GM12878 (cell line): ENCODE measurements around the gene PLXNB2. TPM values are rescaled to one million over a fixed set of nuclear protein-coding genes. Genes with fewer than 3 reads are reported as not detected.

ENCODE experiments used
- BHLHE40 ChIP-seq, 2 experiments: fragments of 450-650 bp in 1 of 2; IDR thresholded peaks; 2 replicates each; pipeline ENCODE4 v1.6.1; 2011 to 2017; ENCODE audit warnings: low read depth in 2 of 2, borderline replicate concordance in 1 of 2, improper control_type of control experiment in 1 of 2, low read length in 1 of 2, mild to moderate bottlenecking in 1 of 2
- BMI1 ChIP-seq: fragments of 450-650 bp; IDR thresholded peaks from 2 replicates; pipeline ENCODE4 v1.6.1; 2016; ENCODE audit warnings: mild to moderate bottlenecking, moderate library complexity, borderline replicate concordance
- CHD4 ChIP-seq: fragments of 200-600 bp; sonication (generic); IDR thresholded peaks from 2 replicates; pipeline ENCODE4 v1.6.1; 2016; ENCODE audit warnings: mild to moderate bottlenecking
- CTCF ChIP-seq, 3 experiments: IDR thresholded peaks in 2 of 3; conservative IDR thresholded peaks in 1 of 3; 2 replicates each; pipeline ENCODE4 v1.5.1; 2011; ENCODE audit warnings: low read depth in 3 of 3, low read length in 3 of 3, mild to moderate bottlenecking in 3 of 3, control low read depth in 2 of 3, moderate library complexity in 2 of 3, inconsistent platforms in 1 of 3, mixed read lengths in 1 of 3; ENCODE audit not compliant: control insufficient read depth in 2 of 3, insufficient read depth in 1 of 3; ENCODE audit errors: extremely low read depth in 1 of 3
- DPF2 ChIP-seq: fragments of 450-650 bp; IDR thresholded peaks from 2 replicates; pipeline ENCODE4 v1.6.1; 2017; ENCODE audit warnings: mild to moderate bottlenecking
- EGR1 ChIP-seq, 2 experiments: IDR thresholded peaks; 1 replicate in 1 of 2; 2 replicates in 1 of 2; pipeline ENCODE4 v1.6.1; 2011 to 2012; ENCODE audit warnings: low read depth in 2 of 2, low read length in 2 of 2, borderline replicate concordance in 1 of 2, mild to moderate bottlenecking in 1 of 2, moderate library complexity in 1 of 2
- EZH2 ChIP-seq: IDR thresholded peaks from 2 replicates; pipeline ENCODE4 v1.6.1; 2012; ENCODE audit warnings: low read depth, mild to moderate bottlenecking, control low read depth, inconsistent platforms, low read length, borderline replicate concordance; ENCODE audit not compliant: control insufficient read depth
- FOS ChIP-seq: IDR thresholded peaks from 3 replicates; pipeline ENCODE4 v1.6.1; 2011; ENCODE audit warnings: borderline replicate concordance; ENCODE audit not compliant: insufficient read length; ENCODE audit errors: extremely low read depth
- GATAD2B ChIP-seq: fragments of 450-650 bp; conservative IDR thresholded peaks from 2 replicates; pipeline ENCODE4 v1.6.1; 2017; ENCODE audit warnings: low read depth, mild to moderate bottlenecking, moderate library complexity
- MEF2A ChIP-seq: IDR thresholded peaks from 2 replicates; pipeline ENCODE4 v1.6.1; 2011; ENCODE audit warnings: low read depth, mild to moderate bottlenecking, low read length, moderate library complexity; ENCODE audit not compliant: insufficient read depth
- MXI1 ChIP-seq: fragments of 150-350 bp; IDR thresholded peaks from 2 replicates; pipeline ENCODE4 v1.6.1; 2011; ENCODE audit warnings: low read depth, mild to moderate bottlenecking, inconsistent platforms, low read length, improper control_type of control experiment
- NFYA ChIP-seq: IDR thresholded peaks from 2 replicates; pipeline ENCODE4 v1.6.1; 2011; ENCODE audit warnings: low read depth, mild to moderate bottlenecking, low read length, improper control_type of control experiment, borderline replicate concordance
- NFYB ChIP-seq: IDR thresholded peaks from 2 replicates; pipeline ENCODE4 v1.6.1; 2011; ENCODE audit warnings: low read depth, mild to moderate bottlenecking, low read length, improper control_type of control experiment, moderate library complexity; ENCODE audit not compliant: insufficient read depth
- NKRF ChIP-seq: fragments of 450-650 bp; conservative IDR thresholded peaks from 2 replicates; pipeline ENCODE4 v1.6.1; 2017; ENCODE audit warnings: mild to moderate bottlenecking, moderate library complexity
- NR2F1 ChIP-seq: fragments of 450-650 bp; conservative IDR thresholded peaks from 2 replicates; pipeline ENCODE4 v1.6.1; 2017; ENCODE audit warnings: mild to moderate bottlenecking
- RAD21 ChIP-seq: IDR thresholded peaks from 2 replicates; pipeline ENCODE4 v1.6.1; 2011; ENCODE audit warnings: mild to moderate bottlenecking, low read depth, low read length, moderate library complexity; ENCODE audit not compliant: insufficient read depth
- RUNX3 ChIP-seq: IDR thresholded peaks from 2 replicates; pipeline ENCODE4 v1.6.1; 2012; ENCODE audit warnings: low read length, inconsistent platforms
- SMARCA5 ChIP-seq: fragments of 450-650 bp; IDR thresholded peaks from 2 replicates; pipeline ENCODE4 v1.6.1; 2017; ENCODE audit warnings: mild to moderate bottlenecking
- SMC3 ChIP-seq: IDR thresholded peaks from 2 replicates; pipeline ENCODE4 v1.6.1; 2011; ENCODE audit warnings: low read length, improper control_type of control experiment, borderline replicate concordance
- YBX1 ChIP-seq: fragments of 450-650 bp; IDR thresholded peaks from 2 replicates; pipeline ENCODE4 v1.6.1; 2016; ENCODE audit warnings: antibody characterized with exemption
- YY1 ChIP-seq: IDR thresholded peaks from 2 replicates; pipeline ENCODE4 v1.6.1; 2011; ENCODE audit warnings: low read depth, mild to moderate bottlenecking, low read length
- ZSCAN29 ChIP-seq: fragments of 450-650 bp; IDR thresholded peaks from 2 replicates; pipeline ENCODE4 v1.6.1; 2017; ENCODE audit warnings: mild to moderate bottlenecking, moderate library complexity
- polyA plus RNA-seq, 11 experiments: library from polyadenylated mRNA; depleted of rRNA in 4 of 11; unstranded in 6 of 11; stranded (reverse) in 5 of 11; fragments of >200 nt; fragmentation: Nextera tagmentation in 4 of 11; fragmentation: Illumina TruSeq in 1 of 11; extraction: Ambion mirVana in 4 of 11; extraction: Trizol in 1 of 11; gene quantifications; 1 replicate in 1 of 11; 2 replicates in 10 of 11; pipeline versions ENCODE4 v1.2.1 to v1.2.3, GENCODE V29; 2011 to 2016; ENCODE audit warnings: inconsistent platforms in 2 of 11, missing spikeins in 2 of 11, low read depth in 1 of 11
- total RNA-seq, 4 experiments: library from RNA; depleted of rRNA in 3 of 4; stranded (reverse); fragments of >200 nt in 3 of 4; fragmentation: Illumina TruSeq in 1 of 4; extraction: Trizol in 1 of 4; gene quantifications; 2 replicates each; pipeline versions ENCODE4 v1.2.1 to v1.2.3, GENCODE V29; 2013 to 2021

PLXNB2 gene
- total and polyA plus RNA-seq, 10 of the 15 experiments (the other 5 are each of a cell fraction or from before 2014, with no cell fraction given): 0.68 to 134 (median 41.9) TPM

GRCh38 chr22:50276143-50276542 lies 31.3 kb downstream of the PLXNB2 start (continued):
- TF ChIP-seq BHLHE40 (IDR thresholded peaks at IDR 0.05; ENCODE audit: borderline replicate concordance in 1 of 2, low read depth in 2 of 2, low read length in 1 of 2) (peak in 1 of 2 experiments; percentile 8; a peak in 1 of 4 replicates), DPF2 (no peak), NFYA (no peak), NFYB (no peak), YY1 (0 out of 2 replicates have a peak, but pooled peaks have one; percentile 48), SMC3 (peak; percentile 37; the same call in 1 of the 2 replicates), MEF2A (0 out of 2 replicates have a peak, but pooled peaks have one; percentile 14), EGR1 (IDR thresholded peaks at IDR 0.05; ENCODE audit: borderline replicate concordance in 1 of 2, low read depth in 2 of 2, low read length in 2 of 2) (0 out of 3 replicates have a peak, but pooled peaks of 1 of the 2 experiments have one; percentile 30), NKRF (no peak), GATAD2B (0 out of 2 replicates have a peak, but pooled peaks have one; percentile 44), BMI1 (no peak), ZSCAN29 (no peak), MXI1 (no peak), FOS (no peak), SMARCA5 (0 out of 2 replicates have a peak, but pooled peaks have one; percentile 50), RAD21 (peak; percentile 36; the same call in 1 of the 2 replicates), CTCF (IDR thresholded peaks at IDR 0.05 in 2 of 3, conservative IDR thresholded peaks at IDR 0.05 in 1 of 3; ENCODE audit: control insufficient read depth in 2 of 3, extremely low read depth in 1 of 3, insufficient read depth in 1 of 3, low read depth in 3 of 3, low read length in 3 of 3) (peak; percentile 62 to 77 (median 73)), RUNX3 (peak; percentile 59), YBX1 (no peak), CHD4 (no peak), EZH2 (no peak), NR2F1 (no peak)
